Endothelial cell of umbilical vein (primary cell): ENCODE results near the gene MCCC1. TPM values are rescaled to one million over a fixed set of nuclear protein-coding genes. Genes with fewer than 3 reads are reported as not detected.

ENCODE experiments used
- BruUV-seq: library from RNA; stranded (reverse); fragments of 400-500 nt; replicated peaks from 2 replicates; lab custom pipeline; 2021; lab: Mats Ljungman, UMichigan
- CTCF ChIA-PET: fragments of 300-600, 350-600 bp; sonication (Branson Sonifier 250); formaldehyde crosslinking; loops from one replicate; lab custom pipeline; 2021; ENCODE audit warnings: antibody characterized with exemption, inconsistent platforms; lab: Charles Lee
- POLR2A ChIA-PET: fragments of 300-600, 350-600 bp; sonication (Branson Sonifier 250); formaldehyde crosslinking; loops from one replicate; lab custom pipeline; 2021; ENCODE audit warnings: antibody characterized with exemption, inconsistent platforms; lab: Charles Lee
- DNase-seq: peaks from one replicate; pipeline ENCODE4 v3.0.0-alpha.2; 2011; ENCODE audit warnings: low read depth, low spot score
- FAIRE-seq: peaks from 2 replicates; lab custom pipeline; 2011; peaks lifted over from hg19 to GRCh38; lab: Jason Lieb, UNC
- H2AFZ ChIP-seq: 2 replicates; pipeline ENCODE4 v1.6.0; 2012; ENCODE audit warnings: low read depth, low read length, control low read depth, inconsistent platforms
- H3K27ac ChIP-seq: 2 replicates; pipeline ENCODE4 v1.5.1; 2011; ENCODE audit warnings: low read depth, mild to moderate bottlenecking, control low read depth, low read length, moderate library complexity; ENCODE audit not compliant: insufficient read depth
- H3K27me3 ChIP-seq, 2 experiments: 2 replicates each; pipeline versions ENCODE4 v1.6.0 to v1.6.1; 2011; ENCODE audit warnings: low read length in 2 of 2, mixed read lengths in 1 of 2; ENCODE audit not compliant: control insufficient read depth in 2 of 2, insufficient read depth in 2 of 2
- H3K36me3 ChIP-seq, 2 experiments: 2 replicates in 1 of 2; 3 replicates in 1 of 2; pipeline ENCODE4 v1.5.1; 2011; ENCODE audit warnings: low read length in 2 of 2, mild to moderate bottlenecking in 1 of 2, moderate library complexity in 1 of 2; ENCODE audit not compliant: control insufficient read depth in 2 of 2, insufficient read depth in 2 of 2; ENCODE audit errors: extremely low read depth in 1 of 2
- H3K4me1 ChIP-seq: 3 replicates; pipeline ENCODE4 v1.5.1; 2011; ENCODE audit warnings: mild to moderate bottlenecking, low read length; ENCODE audit not compliant: control insufficient read depth, insufficient read depth; ENCODE audit errors: extremely low read depth
- H3K4me2 ChIP-seq: 2 replicates; pipeline ENCODE4 v1.6.1; 2011; ENCODE audit warnings: low read length, control low read depth, mixed read lengths; ENCODE audit not compliant: insufficient read depth
- H3K4me3 ChIP-seq, 3 experiments: fragments of 200-600 bp in 1 of 3; sonication (generic), shearing (Covaris generic) in 1 of 3; replicated peaks in 1 of 3; 2 replicates each; pipeline ENCODE4 v1.5.1; 2011 to 2016; ENCODE audit warnings: control low read depth in 3 of 3, low read length in 3 of 3, mild to moderate bottlenecking in 2 of 3, inconsistent platforms in 1 of 3, low read depth in 1 of 3, moderate library complexity in 1 of 3; ENCODE audit not compliant: insufficient read depth in 1 of 3
- H3K79me2 ChIP-seq: 2 replicates; pipeline ENCODE4 v1.6.0; 2012; ENCODE audit warnings: low read length, inconsistent platforms; ENCODE audit not compliant: control insufficient read depth, insufficient read depth
- H3K9ac ChIP-seq: replicated peaks from 2 replicates; pipeline ENCODE3; 2011; ENCODE audit warnings: low read length, control low read depth; ENCODE audit not compliant: insufficient read depth; ENCODE audit errors: extremely low read depth
- H3K9me1 ChIP-seq: replicated peaks from 3 replicates; pipeline ENCODE4 v1.6.0; 2011; ENCODE audit warnings: mild to moderate bottlenecking, low read length; ENCODE audit not compliant: control insufficient read depth, insufficient read depth; ENCODE audit errors: extremely low read depth
- H3K9me3 ChIP-seq: replicated peaks from 2 replicates; pipeline ENCODE4 v1.5.1; 2012; ENCODE audit warnings: low read length, inconsistent platforms; ENCODE audit not compliant: control insufficient read depth, insufficient read depth
- H4K20me1 ChIP-seq: replicated peaks from 2 replicates; pipeline ENCODE3; 2011; ENCODE audit warnings: mild to moderate bottlenecking, low read length; ENCODE audit not compliant: control insufficient read depth, insufficient read depth; ENCODE audit errors: extremely low read depth
- FOS ChIP-seq: IDR thresholded peaks from 2 replicates; pipeline ENCODE4 v1.6.1; 2011; ENCODE audit warnings: mild to moderate bottlenecking, low read length, moderate library complexity, borderline replicate concordance; ENCODE audit not compliant: insufficient read depth
- MYC ChIP-seq: IDR thresholded peaks from one replicate; pipeline ENCODE4 v1.6.1; 2011; ENCODE audit warnings: mild to moderate bottlenecking, low read depth, low read length
- dilution Hi-C: fragments of 300-500 bp; cut with MboI; formaldehyde crosslinking; loops from one replicate; pipeline ENCODE4 v1.15.0; 2019; ENCODE audit warnings: low sequenced_read_pairs; ENCODE audit not compliant: extremely low pct_ligation_motif_present
- intact Hi-C: fragments of 100-400 bp; cut with micrococcal nuclease; formaldehyde crosslinking; loops from one replicate; pipeline ENCODE4 v1.10.0; 2022
- polyA plus RNA-seq, 4 experiments: library from polyadenylated mRNA; depleted of rRNA in 3 of 4; stranded (reverse) in 3 of 4; unstranded in 1 of 4; fragments of >200 nt; gene quantifications; 2 replicates each; pipeline versions ENCODE4 v1.2.1 to v1.2.3, GENCODE V29; 2011 to 2012; ENCODE audit warnings: missing spikeins in 1 of 4
- total RNA-seq: library from RNA; stranded (reverse); gene quantifications from 2 replicates; pipeline ENCODE4 v1.2.3, GENCODE V29; 2021

Gene MCCC1
- total and polyA plus RNA-seq, 2 donors (not counting 3 experiments of a cell fraction or from before 2014, with no cell fraction given) = 9.2 to 19.7 TPM

DNA sequence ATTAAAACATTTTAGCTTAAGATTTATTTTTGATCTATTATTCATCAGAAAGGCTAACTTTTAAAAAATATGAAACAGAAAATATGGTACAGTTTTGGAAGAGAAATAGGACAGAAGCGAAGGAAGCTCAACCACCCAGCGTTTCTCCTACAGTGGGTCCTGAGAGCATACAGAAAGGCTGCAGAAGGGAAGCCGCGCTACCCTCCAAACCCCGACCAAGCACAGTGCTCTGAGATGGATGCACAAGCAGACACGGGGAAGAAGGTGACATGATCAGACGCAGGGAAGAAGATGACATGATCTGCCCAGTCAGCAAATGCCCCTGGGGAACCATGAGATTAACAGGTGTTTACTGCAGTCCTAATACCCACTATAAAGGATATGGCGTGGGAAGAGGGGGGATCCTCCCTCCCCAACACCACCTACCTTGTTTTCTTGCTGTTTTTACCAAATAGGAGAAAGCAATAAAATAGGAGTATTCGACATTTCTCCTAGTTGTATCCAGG is 133.4 kb downstream of the MCCC1 start:
- DNase-seq = no peak

More for the DNA sequence above, 133.4 kb downstream of the MCCC1 start:
- Histone ChIP-seq H2AFZ (no peak overlapping the region), H3K4me1 (peaks cover 7% of the 10 kb centered on the region), H4K20me1 (peaks cover 4% of the 10 kb centered on the region), H3K9me1 (no peaks in the 10 kb centered on the region), H3K9me3 (no peaks in the 10 kb centered on the region), H3K27me3 (no peaks in the 10 kb centered on the region), H3K36me3 (no peaks in the 10 kb centered on the region), H3K9ac (no peak overlapping the region), H3K27ac (no peak overlapping the region), H3K4me3 (no peak overlapping the region), H3K79me2 (peaks cover 40% of the 10 kb centered on the region), H3K4me2 (no peak overlapping the region)
- intact Hi-C loops = no loop called here
- dilution Hi-C loops = no loop called here
- no TSS peak for BruUV-seq
- TF ChIP-seq FOS = no peak
- TF ChIP-seq MYC = no peak
- CTCF ChIA-PET = no interaction called here
- FAIRE-seq = no peak
- POLR2A ChIA-PET = no interaction called here

Other genes with a start within 250 kb of the MCCC1 start
- 35.0 and 41.3 TPM in 2 replicates for gene DCUN1D1, start 119.0 kb downstream of the MCCC1 start, total RNA-seq
- gene DCUN1D1, start 119.0 kb downstream of the MCCC1 start, polyA plus RNA-seq = 3.4 and 4.9 TPM in 2 replicates
- gene LAMP3, start 63.2 kb upstream of the MCCC1 start, total RNA-seq = 3.7 and 8.0 TPM in 2 replicates
- 0.94 and 1.0 TPM in 2 replicates for gene LAMP3, start 63.2 kb upstream of the MCCC1 start, polyA plus RNA-seq
- gene B3GNT5, start 153.8 kb upstream of the MCCC1 start, total RNA-seq = 25.6 and 29.4 TPM in 2 replicates
- gene B3GNT5, start 153.8 kb upstream of the MCCC1 start, polyA plus RNA-seq = 3.3 and 4.1 TPM in 2 replicates